ENCODE measurements around the gene IPO9. TPM values are rescaled to one million over a fixed set of nuclear protein-coding genes. Genes with fewer than 3 reads are reported as not detected.

The IPO9 gene
- polyA plus RNA-seq, 1 experiment: 49.5 TPM

- Histone ChIP-seq H3K27me3 (ENCODE audit: control insufficient read depth, insufficient read depth, low read length) (no peaks in the 10 kb centered on the region), H3K4me3 (ENCODE audit: low read depth, low read length) (no peak overlapping the region), H3K36me3 (ENCODE audit: control insufficient read depth, insufficient read depth, low read length) (peaks cover 14% of the 10 kb centered on the region)
- no peak for DNase-seq (ENCODE audit: low read depth)
- ChIA-PET CTCF (interaction anchor here (0.6 to 12.4 kb wide), 33 partner anchors 9 to 363 kb away, joined by 3 to 201 read pairs (median 7); partner anchors contain the start of genes IPO9, LMOD1, RNPEP and TIMM17A), POLR2A (interaction anchor here (0.6 to 1.5 kb wide), 2 partner anchors 9 to 85 kb away, joined by 8 to 9 read pairs; no protein-coding TSS in a partner anchor)
- no peak for TF ChIP-seq CTCF (IDR thresholded peaks at IDR 0.05; ENCODE audit: insufficient read depth, low read depth, low read length)
Observed at GRCh38 chr1:201895120-201895665, 66.2 kb downstream of the IPO9 start.

- no peak for DNase-seq (ENCODE audit: low read depth)
- ChIA-PET CTCF (interaction anchor here (0.6 to 12.4 kb wide), 39 partner anchors 9 to 364 kb away, joined by 3 to 201 read pairs (median 5); partner anchors contain the start of genes LMOD1, RNPEP and TIMM17A), POLR2A (interaction anchor here (0.6 to 1.5 kb wide), 4 partner anchors 8 to 225 kb away, joined by 3 to 8 read pairs (median 4); partner anchors contain the start of genes LMOD1 and RNPEP)
- TF ChIP-seq CTCF (IDR thresholded peaks at IDR 0.05; ENCODE audit: insufficient read depth, low read depth, low read length): peak; percentile 97
- Histone ChIP-seq H3K4me3 (ENCODE audit: low read depth, low read length) (no peak overlapping the region), H3K27me3 (ENCODE audit: control insufficient read depth, insufficient read depth, low read length) (no peaks in the 10 kb centered on the region), H3K36me3 (ENCODE audit: control insufficient read depth, insufficient read depth, low read length) (peaks cover 16% of the 10 kb centered on the region)
Observed at GRCh38 chr1:201895913-201896807, 67.2 kb downstream of the IPO9 start.

GRCh38 chr1:201896951-201897391, 68.0 kb downstream of the IPO9 start:
- no peak overlapping the region for H3K4me3 ChIP-seq (ENCODE audit: low read depth, low read length)
- TF ChIP-seq CTCF (IDR thresholded peaks at IDR 0.05; ENCODE audit: insufficient read depth, low read depth, low read length): no peak

GRCh38 chr1:201898240-201898894, 69.4 kb downstream of the IPO9 start:
- CTCF ChIA-PET: interaction anchor here (1.0 to 12.4 kb wide), 8 partner anchors 16 to 102 kb away, joined by 3 to 201 read pairs (median 12); partner anchors contain the start of genes IPO9 and LMOD1
- TF ChIP-seq CTCF (IDR thresholded peaks at IDR 0.05; ENCODE audit: insufficient read depth, low read depth, low read length): no peak
- POLR2A ChIA-PET: no interaction called here

More at GRCh38 chr1:201896951-201897391, 68.0 kb downstream of the IPO9 start:
- peaks cover 16% of the 10 kb centered on the region for H3K36me3 ChIP-seq (ENCODE audit: control insufficient read depth, insufficient read depth, low read length)
- CTCF ChIA-PET: interaction anchor here (0.6 to 12.4 kb wide), 19 partner anchors 8 to 108 kb away, joined by 3 to 201 read pairs (median 14); partner anchors contain the start of genes LMOD1, RNPEP and TIMM17A
- no peak for DNase-seq (ENCODE audit: low read depth)
- POLR2A ChIA-PET: no interaction called here
- H3K27me3 ChIP-seq (ENCODE audit: control insufficient read depth, insufficient read depth, low read length): no peaks in the 10 kb centered on the region

More at GRCh38 chr1:201898240-201898894, 69.4 kb downstream of the IPO9 start:
- no peak overlapping the region for H3K4me3 ChIP-seq (ENCODE audit: low read depth, low read length)
- DNase-seq (ENCODE audit: low read depth): no peak
- H3K36me3 ChIP-seq (ENCODE audit: control insufficient read depth, insufficient read depth, low read length): peaks cover 16% of the 10 kb centered on the region
- H3K27me3 ChIP-seq (ENCODE audit: control insufficient read depth, insufficient read depth, low read length): no peaks in the 10 kb centered on the region

Data from BJ (cell line).